SK-N-MC (cell line): ENCODE measurements around the gene GOLGA6L2.

Source experiments
- DNase-seq: peaks from one replicate; pipeline ENCODE4 v3.0.0-alpha.2; 2011; ENCODE audit warnings: low read depth, low spot score
- H3K27ac ChIP-seq: fragments of 200-600 bp; sonication (generic); 2 replicates; pipeline ENCODE4 v1.5.1; 2016; ENCODE audit warnings: mixed run types
- H3K36me3 ChIP-seq: fragments of 200-600 bp; sonication (generic); 2 replicates; pipeline ENCODE4 v1.6.1; 2017; ENCODE audit warnings: antibody characterized with exemption, low read length, mixed read lengths; ENCODE audit not compliant: insufficient read depth
- H3K4me3 ChIP-seq: fragments of 200-600 bp; sonication (generic); 2 replicates; pipeline ENCODE4 v1.5.1; 2016
- H3K9ac ChIP-seq: fragments of 200-600 bp; sonication (generic); 2 replicates; pipeline ENCODE4 v1.8.0; 2017; ENCODE audit warnings: mixed run types, mixed read lengths; ENCODE audit not compliant: insufficient read length
- H3K9me3 ChIP-seq: fragments of 200-600 bp; sonication (generic); 2 replicates; pipeline ENCODE4 v1.6.1; 2017; ENCODE audit warnings: low read depth, mild to moderate bottlenecking, antibody characterized with exemption, low read length, moderate library complexity, mixed read lengths
- EZH2 ChIP-seq: fragments of 200-600 bp; sonication (generic); IDR thresholded peaks from one replicate; pipeline ENCODE4 v1.6.1; 2017; ENCODE audit warnings: antibody characterized with exemption
- FOXP2 ChIP-seq: optimal IDR thresholded peaks from 2 replicates; pipeline ENCODE3; 2011; ENCODE audit warnings: mild to moderate bottlenecking, moderate library complexity; ENCODE audit not compliant: insufficient read depth; ENCODE audit errors: extremely low read length, control extremely low read depth
- POLR2AphosphoS5 ChIP-seq: IDR thresholded peaks from 2 replicates; pipeline ENCODE4 v1.6.1; 2012; ENCODE audit warnings: mild to moderate bottlenecking, low read depth, low read length, borderline replicate concordance

The GOLGA6L2 gene

DNA sequence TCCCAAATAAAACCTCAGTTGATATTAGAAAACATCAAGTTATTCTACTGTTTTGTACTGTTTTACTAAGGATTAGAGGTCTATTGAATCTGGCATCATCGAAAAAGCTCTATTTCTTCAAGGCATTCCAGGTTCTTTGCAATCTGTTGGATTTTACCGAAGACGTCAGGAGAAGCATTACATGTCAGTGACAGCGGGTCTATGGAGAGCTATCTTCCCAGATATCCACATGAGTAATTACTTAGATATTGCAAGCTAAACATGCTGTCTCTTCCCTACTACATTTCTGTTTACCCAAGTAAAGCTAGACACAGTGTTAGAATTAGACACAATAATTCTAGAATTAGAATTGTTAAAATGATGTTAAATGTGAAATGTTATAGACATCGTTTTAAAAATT lies 10.8 kb upstream of the GOLGA6L2 start:
- Histone ChIP-seq H3K36me3 (no peaks in the 10 kb centered on the region), H3K27ac (no peak overlapping the region), H3K9ac (no peak overlapping the region), H3K9me3 (no peaks in the 10 kb centered on the region), H3K4me3 (no peak overlapping the region)
- no peak for TF ChIP-seq POLR2AphosphoS5
- no peak for TF ChIP-seq EZH2
- no peak for TF ChIP-seq FOXP2
- DNase-seq = no peak

- no peak for TF ChIP-seq POLR2AphosphoS5
- no peak for TF ChIP-seq FOXP2
- TF ChIP-seq EZH2 = no peak
Observed at GRCh38 chr15:23446215-23447106, 582 bp downstream of the GOLGA6L2 start.

GRCh38 chr15:23444269-23444668 lies 2.8 kb downstream of the GOLGA6L2 start:
- H3K27ac ChIP-seq = no peak overlapping the region
- TF ChIP-seq EZH2 = no peak
- TF ChIP-seq POLR2AphosphoS5 = no peak
- TF ChIP-seq FOXP2 = no peak
- H3K9me3 ChIP-seq = no peaks in the 10 kb centered on the region
- no peak for DNase-seq
- H3K36me3 ChIP-seq = no peaks in the 10 kb centered on the region
- H3K4me3 ChIP-seq = no peak overlapping the region
- H3K9ac ChIP-seq = no peak overlapping the region

More at GRCh38 chr15:23446215-23447106, 582 bp downstream of the GOLGA6L2 start:
- no peak overlapping the region for H3K9ac ChIP-seq
- H3K27ac ChIP-seq = no peak overlapping the region
- H3K4me3 ChIP-seq = no peak overlapping the region
- H3K9me3 ChIP-seq = no peaks in the 10 kb centered on the region
- no peak for DNase-seq
- H3K36me3 ChIP-seq = no peaks in the 10 kb centered on the region

DNA sequence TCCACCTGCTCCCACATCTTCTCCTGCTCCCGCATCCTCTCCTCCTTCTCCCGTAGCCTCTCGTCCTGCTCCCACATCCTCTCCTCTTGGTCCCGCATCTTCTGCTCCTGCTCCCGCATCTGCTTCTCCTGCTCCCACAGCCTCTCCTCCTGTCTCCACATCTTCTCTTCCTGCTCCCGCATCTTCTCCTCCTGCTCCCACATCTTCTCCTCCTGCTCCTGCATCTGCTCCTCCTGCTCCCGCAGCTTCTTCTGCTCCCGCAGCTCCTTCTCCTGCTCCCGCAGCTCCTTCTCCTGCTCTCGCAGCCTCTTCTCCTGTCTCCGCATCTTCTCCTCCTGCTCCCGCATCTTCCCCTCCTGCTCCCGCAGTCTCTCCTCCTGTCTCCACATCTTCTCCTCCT lies 5.8 kb downstream of the GOLGA6L2 start:
- TF ChIP-seq FOXP2 = no peak
- no peak for TF ChIP-seq POLR2AphosphoS5
- no peak for TF ChIP-seq EZH2

GRCh38 chr15:23440596-23440995 lies 6.4 kb downstream of the GOLGA6L2 start:
- no peak for DNase-seq

More for the DNA sequence above, 5.8 kb downstream of the GOLGA6L2 start:
- Histone ChIP-seq H3K9ac (no peak overlapping the region), H3K36me3 (no peaks in the 10 kb centered on the region), H3K27ac (no peak overlapping the region), H3K4me3 (no peak overlapping the region), H3K9me3 (no peaks in the 10 kb centered on the region)
- DNase-seq = no peak

DNA sequence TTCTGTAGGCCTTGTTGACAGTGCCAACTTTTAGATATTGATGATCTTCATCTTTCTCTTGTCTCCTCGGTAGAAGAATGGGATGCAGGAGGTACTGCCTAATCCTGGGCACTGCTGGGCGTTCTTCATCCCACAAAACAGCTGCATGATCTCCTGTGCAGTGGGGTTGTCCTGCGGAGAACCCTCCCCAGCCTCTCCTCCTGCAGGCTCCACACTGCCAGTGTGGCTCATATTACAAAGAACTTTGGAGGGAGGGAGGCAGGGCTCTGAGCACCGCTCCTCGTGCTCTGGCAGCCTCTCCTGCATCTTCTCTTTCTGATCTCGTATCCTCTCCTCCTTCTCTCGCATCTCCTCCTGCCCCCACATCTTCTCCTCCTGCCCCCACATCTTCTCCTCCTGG lies 7.5 kb downstream of the GOLGA6L2 start:
- Histone ChIP-seq H3K9me3 (no peaks in the 10 kb centered on the region), H3K9ac (no peak overlapping the region), H3K36me3 (no peaks in the 10 kb centered on the region), H3K27ac (no peak overlapping the region), H3K4me3 (no peak overlapping the region)
- DNase-seq = no peak
- no peak for TF ChIP-seq FOXP2

More at GRCh38 chr15:23440596-23440995, 6.4 kb downstream of the GOLGA6L2 start:
- TF ChIP-seq EZH2 = no peak
- no peak for TF ChIP-seq POLR2AphosphoS5
- no peak for TF ChIP-seq FOXP2
- H3K9me3 ChIP-seq = no peaks in the 10 kb centered on the region
- no peak overlapping the region for H3K9ac ChIP-seq
- no peak overlapping the region for H3K27ac ChIP-seq
- H3K4me3 ChIP-seq = no peak overlapping the region
- H3K36me3 ChIP-seq = no peaks in the 10 kb centered on the region

GRCh38 chr15:23438816-23439466 lies 8.1 kb downstream of the GOLGA6L2 start:
- H3K4me3 ChIP-seq = no peak overlapping the region
- DNase-seq = no peak
- H3K9ac ChIP-seq = no peak overlapping the region
- H3K27ac ChIP-seq = no peak overlapping the region
- TF ChIP-seq POLR2AphosphoS5 (no peak), EZH2 (no peak), FOXP2 (no peak)
- no peaks in the 10 kb centered on the region for H3K9me3 ChIP-seq
- H3K36me3 ChIP-seq = no peaks in the 10 kb centered on the region

GRCh38 chr15:23437673-23438072 lies 9.4 kb downstream of the GOLGA6L2 start:
- DNase-seq = no peak
- H3K9ac ChIP-seq = no peak overlapping the region
- no peak overlapping the region for H3K4me3 ChIP-seq

More at GRCh38 chr15:23437673-23438072, 9.4 kb downstream of the GOLGA6L2 start:
- Histone ChIP-seq H3K36me3 (no peaks in the 10 kb centered on the region), H3K9me3 (no peaks in the 10 kb centered on the region), H3K27ac (no peak overlapping the region)
- no peak for TF ChIP-seq EZH2
- no peak for TF ChIP-seq POLR2AphosphoS5
- TF ChIP-seq FOXP2 = no peak
